Activated T-helper 2 cell treated with anti-CD3 and anti-CD28 coated beads, Interferon-gamma antibody, Interleukin-2, Interleukin-4, amounts not matched to agents 10 μg/mL and 5 μg/mL and 100 μg/mL, durations not matched to agents 14 hours and 24 hours and 36 hours (primary cell): Measurements from ENCODE around the gene ATP6V1C2. TPM values are rescaled to one million over a fixed set of nuclear protein-coding genes. Genes with fewer than 3 reads are reported as not detected.

Source experiments
- DNase-seq: peaks from one replicate; pipeline ENCODE4 v3.0.0; 2021; ENCODE audit warnings: low spot score
- H3K27ac Mint-ChIP-seq: one replicate; pipeline ENCODE4 v1.8.0; 2021; ENCODE audit warnings: mixed read lengths
- H3K27me3 Mint-ChIP-seq: one replicate; pipeline ENCODE4 v1.8.0; 2021; ENCODE audit warnings: low read depth, mixed read lengths
- H3K36me3 Mint-ChIP-seq: one replicate; pipeline ENCODE4 v1.8.0; 2021; ENCODE audit warnings: low read depth, mixed read lengths
- H3K4me1 Mint-ChIP-seq: one replicate; pipeline ENCODE4 v1.8.0; 2021; ENCODE audit warnings: low read depth, mixed read lengths
- H3K4me3 Mint-ChIP-seq: one replicate; pipeline ENCODE4 v1.8.0; 2021; ENCODE audit warnings: low read depth, mild to moderate bottlenecking, moderate library complexity, mixed read lengths
- H3K9me3 Mint-ChIP-seq: one replicate; pipeline ENCODE4 v1.8.0; 2021; ENCODE audit warnings: mixed read lengths
- intact Hi-C: fragments of 100-400 bp; cut with micrococcal nuclease; formaldehyde crosslinking; loops from one replicate; pipeline ENCODE4 v1.15.1; 2023
- total RNA-seq: library from RNA; stranded (reverse); gene quantifications from 2 replicates; pipeline ENCODE4 v1.2.3, GENCODE V29; 2022

ATP6V1C2 gene
- total RNA-seq, 1 donor from 2014 or later: not detected

DNA sequence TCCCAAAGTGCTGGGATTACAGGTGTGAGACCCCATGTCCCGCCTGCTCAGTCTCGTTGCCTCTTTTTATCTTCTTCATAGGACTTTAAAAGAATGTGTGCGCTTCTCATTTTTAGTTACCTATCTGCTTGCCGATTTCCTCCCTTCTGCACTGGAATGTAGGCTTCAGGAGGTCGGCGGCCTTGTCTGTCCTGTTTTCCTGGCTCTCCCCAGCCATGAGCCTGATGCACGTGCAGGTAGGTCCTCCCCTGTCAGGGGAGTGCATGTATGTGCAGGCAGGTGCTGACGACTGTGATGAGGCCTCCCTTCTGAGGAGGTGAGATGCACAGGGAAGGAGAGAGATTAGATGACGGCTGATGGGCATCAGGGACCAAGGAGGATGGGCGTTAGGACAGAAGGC lies 13.6 kb upstream of the ATP6V1C2 start:
- no peaks in the 10 kb centered on the region for H3K36me3 Mint-ChIP-seq
- H3K9me3 Mint-ChIP-seq: no peaks in the 10 kb centered on the region
- no peak overlapping the region for H3K27ac Mint-ChIP-seq
- H3K4me1 Mint-ChIP-seq: peaks cover 5% of the 10 kb centered on the region
- intact Hi-C loops: no loop called here
- peaks cover 26% of the 10 kb centered on the region for H3K27me3 Mint-ChIP-seq
- no peak for DNase-seq
- no peak overlapping the region for H3K4me3 Mint-ChIP-seq

DNA sequence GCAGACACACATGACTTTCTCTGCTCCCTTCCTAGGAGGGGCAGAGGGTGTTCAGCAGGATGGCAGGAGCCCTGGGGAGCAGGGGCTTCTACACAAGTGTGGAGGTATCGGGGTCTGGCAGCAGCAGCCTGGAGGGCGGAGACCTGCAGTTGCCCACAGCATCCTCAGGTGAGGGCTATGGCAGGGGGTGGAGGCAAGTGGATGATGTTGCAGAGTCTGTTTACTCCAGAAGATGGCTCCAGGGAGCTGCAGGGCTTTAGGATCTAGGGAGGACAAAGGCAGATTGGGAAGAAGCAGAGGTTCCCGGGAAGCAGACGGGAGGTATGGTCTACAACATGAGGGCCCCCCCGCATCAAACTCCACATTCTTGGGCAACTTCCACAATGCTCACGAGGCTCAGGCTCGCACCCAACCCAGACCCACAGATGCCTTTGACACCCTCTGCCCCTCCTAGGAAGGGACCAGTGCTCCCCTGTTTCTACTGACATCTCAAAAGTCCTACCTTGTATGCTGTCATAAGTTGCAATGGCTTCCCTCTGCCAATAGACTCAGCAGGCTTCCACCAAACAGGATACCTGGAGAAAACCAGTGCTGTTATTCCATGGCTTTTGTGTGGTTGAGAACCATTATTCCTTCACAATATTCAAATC lies 12.0 kb upstream of the ATP6V1C2 start:
- H3K27ac Mint-ChIP-seq: no peak overlapping the region
- intact Hi-C loops: no loop called here
- H3K4me3 Mint-ChIP-seq: no peak overlapping the region
- H3K4me1 Mint-ChIP-seq: peaks cover 5% of the 10 kb centered on the region
- no peaks in the 10 kb centered on the region for H3K9me3 Mint-ChIP-seq
- DNase-seq: no peak
- H3K36me3 Mint-ChIP-seq: no peaks in the 10 kb centered on the region
- H3K27me3 Mint-ChIP-seq: peaks cover 31% of the 10 kb centered on the region

DNA sequence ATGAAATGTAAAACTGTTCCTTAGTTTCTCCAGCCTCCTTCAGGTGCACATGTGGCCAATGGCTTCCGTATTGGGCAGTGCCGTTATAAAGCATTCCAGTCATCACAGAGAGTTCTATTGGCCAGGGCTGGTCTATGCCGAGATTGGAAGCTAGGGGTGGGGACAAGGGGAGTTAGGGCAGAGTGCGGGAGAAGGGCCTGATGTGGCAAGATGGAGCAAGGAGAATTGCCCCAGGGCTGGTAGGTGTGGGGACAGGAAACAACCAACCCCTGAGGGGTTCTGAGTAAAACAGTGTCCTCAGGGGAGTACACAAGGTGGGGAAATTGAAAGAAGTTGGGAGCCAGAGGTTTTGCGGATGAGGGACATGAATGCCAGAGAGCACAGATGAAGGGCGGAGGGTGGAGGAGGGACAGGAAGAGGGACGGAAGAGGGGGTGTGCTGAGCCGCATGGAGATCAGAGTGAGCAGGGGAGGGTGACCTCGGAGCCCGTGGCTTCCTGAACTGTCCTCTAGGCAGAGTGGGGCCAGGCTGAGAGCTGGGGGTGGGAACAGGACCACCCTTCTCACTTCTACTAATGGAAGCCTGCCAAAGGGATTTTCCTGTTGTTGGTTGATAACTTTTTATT lies 9.1 kb upstream of the ATP6V1C2 start:
- Mint-ChIP-seq H3K4me3 (no peak overlapping the region), H3K27ac (no peak overlapping the region)

DNA sequence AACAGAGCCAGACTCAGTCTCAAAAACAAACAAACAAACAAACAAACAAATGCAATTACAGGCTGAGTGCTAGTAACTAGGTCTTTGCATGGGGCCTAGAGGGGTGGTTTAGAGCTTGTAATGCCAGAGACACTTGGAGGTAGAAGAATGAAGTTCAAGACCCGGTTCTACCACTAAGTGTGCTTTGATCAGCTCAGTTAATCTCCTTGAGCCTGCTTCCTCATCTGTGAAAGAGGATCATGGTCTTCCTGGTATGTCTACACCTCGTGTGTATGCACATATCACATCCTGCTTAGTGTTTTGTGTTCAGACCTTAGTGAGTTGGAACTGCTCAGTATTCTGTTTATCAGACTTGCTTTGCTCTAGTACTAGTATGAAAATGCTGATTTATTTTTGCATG lies 4.8 kb upstream of the ATP6V1C2 start:
- no peaks in the 10 kb centered on the region for H3K36me3 Mint-ChIP-seq
- intact Hi-C loops: no loop called here
- no peak overlapping the region for H3K27ac Mint-ChIP-seq
- H3K4me1 Mint-ChIP-seq: peaks cover 5% of the 10 kb centered on the region
- DNase-seq: no peak
- no peak overlapping the region for H3K4me3 Mint-ChIP-seq
- H3K9me3 Mint-ChIP-seq: no peaks in the 10 kb centered on the region
- peaks cover 54% of the 10 kb centered on the region for H3K27me3 Mint-ChIP-seq

More for the DNA sequence above, 9.1 kb upstream of the ATP6V1C2 start:
- peaks cover 5% of the 10 kb centered on the region for H3K4me1 Mint-ChIP-seq
- intact Hi-C loops: no loop called here
- no peaks in the 10 kb centered on the region for H3K9me3 Mint-ChIP-seq
- no peaks in the 10 kb centered on the region for H3K36me3 Mint-ChIP-seq
- peaks cover 40% of the 10 kb centered on the region for H3K27me3 Mint-ChIP-seq
- DNase-seq: no peak

DNA sequence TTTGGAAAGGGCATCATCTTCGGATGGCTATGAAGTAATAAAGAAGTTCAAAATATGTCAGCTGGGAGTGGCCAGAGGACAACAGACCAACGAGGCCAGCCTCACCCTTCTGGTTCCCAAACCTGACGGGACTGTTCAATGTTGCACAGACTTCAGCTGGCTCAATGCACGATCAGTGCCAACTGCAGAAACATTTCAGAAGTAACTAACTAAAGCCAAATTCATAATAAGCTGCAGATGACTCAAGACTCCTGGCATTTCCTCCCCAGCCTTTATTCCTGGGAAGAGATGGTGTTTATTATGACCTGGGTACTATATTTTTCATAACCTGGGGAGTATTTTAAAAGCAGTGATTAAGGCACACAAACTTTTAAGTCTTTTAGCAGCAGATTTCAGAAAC lies 3.8 kb upstream of the ATP6V1C2 start:
- Mint-ChIP-seq H3K36me3 (no peaks in the 10 kb centered on the region), H3K27me3 (peaks cover 61% of the 10 kb centered on the region)

DNA sequence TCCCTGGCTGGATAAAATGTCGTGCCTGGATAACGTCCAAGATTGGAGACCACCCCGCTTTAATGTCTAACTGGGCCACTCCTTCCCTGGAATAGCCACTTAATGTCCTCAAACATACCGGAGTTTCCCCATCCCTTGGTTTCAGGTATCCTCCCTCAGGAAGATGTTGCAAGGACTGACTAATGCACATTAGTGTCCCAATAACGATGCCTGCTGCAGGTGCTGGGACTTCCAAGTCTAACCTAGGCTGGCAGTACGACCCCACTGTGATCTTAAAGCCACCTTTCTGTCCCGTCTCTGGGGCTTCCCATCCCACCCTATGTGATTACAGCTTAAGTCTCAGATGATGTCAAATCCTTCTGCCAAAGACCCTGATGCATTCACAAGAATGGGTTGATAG lies 1.1 kb upstream of the ATP6V1C2 start:
- DNase-seq: no peak
- H3K27me3 Mint-ChIP-seq: peaks cover 62% of the 10 kb centered on the region
- H3K27ac Mint-ChIP-seq: no peak overlapping the region
- H3K36me3 Mint-ChIP-seq: no peaks in the 10 kb centered on the region
- no peak overlapping the region for H3K4me3 Mint-ChIP-seq
- H3K9me3 Mint-ChIP-seq: no peaks in the 10 kb centered on the region
- intact Hi-C loops: no loop called here
- peaks cover 4% of the 10 kb centered on the region for H3K4me1 Mint-ChIP-seq

More for the DNA sequence above, 3.8 kb upstream of the ATP6V1C2 start:
- DNase-seq: no peak
- Mint-ChIP-seq H3K27ac (no peak overlapping the region), H3K4me1 (peaks cover 4% of the 10 kb centered on the region), H3K9me3 (no peaks in the 10 kb centered on the region), H3K4me3 (no peak overlapping the region)
- intact Hi-C loops: no loop called here

DNA sequence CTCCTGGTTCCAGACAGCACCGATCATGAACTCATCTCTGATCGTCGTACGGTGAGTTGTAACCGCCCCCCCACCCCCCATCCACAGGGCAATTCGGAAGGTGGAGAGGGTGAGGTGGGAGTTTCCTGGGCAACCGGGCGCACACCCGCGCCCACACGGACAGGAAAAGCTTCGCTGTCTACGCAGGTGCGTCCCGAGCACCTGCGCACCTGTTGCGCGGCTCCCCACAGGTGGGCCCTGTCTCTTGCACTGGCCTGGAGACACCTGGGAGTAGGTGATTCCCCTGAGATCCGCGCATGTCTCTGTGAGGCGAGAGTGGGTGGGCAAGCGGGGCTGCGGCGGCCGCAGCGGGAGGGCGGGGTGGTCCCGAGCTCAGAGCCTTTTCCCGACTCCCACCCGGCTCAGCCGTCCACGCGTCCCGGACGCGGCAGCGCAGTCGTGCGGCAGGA lies 459 bp upstream of the ATP6V1C2 start:
- DNase-seq: no peak

GRCh38 chr2:10722252-10722825 lies 909 bp downstream of the ATP6V1C2 start:
- intact Hi-C loops: no loop called here
- peaks cover 4% of the 10 kb centered on the region for H3K4me1 Mint-ChIP-seq
- no peak for DNase-seq
- no peaks in the 10 kb centered on the region for H3K9me3 Mint-ChIP-seq
- H3K27ac Mint-ChIP-seq: no peak overlapping the region
- H3K36me3 Mint-ChIP-seq: no peaks in the 10 kb centered on the region
- no peak overlapping the region for H3K4me3 Mint-ChIP-seq
- peaks cover 54% of the 10 kb centered on the region for H3K27me3 Mint-ChIP-seq

More for the DNA sequence above, 459 bp upstream of the ATP6V1C2 start:
- Mint-ChIP-seq H3K27me3 (peaks cover 59% of the 10 kb centered on the region), H3K4me3 (no peak overlapping the region), H3K4me1 (peaks cover 4% of the 10 kb centered on the region), H3K36me3 (no peaks in the 10 kb centered on the region), H3K9me3 (no peaks in the 10 kb centered on the region), H3K27ac (no peak overlapping the region)
- intact Hi-C loops: no loop called here

GRCh38 chr2:10732924-10733565 lies 11.6 kb downstream of the ATP6V1C2 start:
- intact Hi-C loops: no loop called here
- Mint-ChIP-seq H3K4me1 (peaks cover 2% of the 10 kb centered on the region), H3K36me3 (no peaks in the 10 kb centered on the region), H3K27me3 (peaks cover 9% of the 10 kb centered on the region), H3K4me3 (no peak overlapping the region), H3K9me3 (no peaks in the 10 kb centered on the region), H3K27ac (no peak overlapping the region)
- no peak for DNase-seq

DNA sequence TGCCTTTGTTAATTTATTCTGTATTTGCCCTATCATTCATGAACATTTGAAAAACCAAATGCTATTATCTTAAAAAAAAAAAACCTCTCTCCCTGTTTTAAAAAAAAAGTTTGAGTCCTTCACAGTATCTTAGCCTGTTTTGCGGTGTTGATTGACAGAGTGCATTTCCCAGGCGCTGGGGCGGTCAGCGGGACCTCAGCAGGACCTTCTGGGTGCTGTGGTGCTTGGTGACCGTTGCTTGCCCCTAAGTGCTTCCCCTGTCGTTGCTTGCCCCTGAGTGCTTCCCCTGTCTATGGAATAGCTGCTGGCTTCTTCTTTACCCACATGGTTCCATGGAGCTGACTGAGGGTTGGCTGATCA lies 12.1 kb downstream of the ATP6V1C2 start:
- no peak overlapping the region for H3K4me3 Mint-ChIP-seq
- DNase-seq: no peak

DNA sequence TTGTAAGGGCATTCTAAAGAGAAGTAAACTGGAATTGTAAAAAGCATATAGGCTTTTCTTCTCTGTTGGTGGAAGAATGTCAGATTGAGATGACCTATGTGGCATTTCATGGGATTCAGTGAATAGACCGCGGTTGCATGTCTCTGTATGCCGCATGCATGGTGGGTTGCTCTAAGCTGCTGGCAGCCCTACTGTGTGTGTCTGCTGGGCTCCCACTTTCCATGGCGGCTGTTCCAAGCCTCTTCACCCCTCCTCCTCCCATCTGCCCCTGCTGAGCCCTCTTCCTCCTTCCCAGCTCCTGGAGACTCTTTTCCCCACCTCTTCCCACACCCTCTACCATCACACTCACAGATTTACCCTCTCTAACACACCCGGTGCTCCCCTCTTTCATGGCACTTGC lies 12.6 kb downstream of the ATP6V1C2 start:
- Mint-ChIP-seq H3K27me3 (peaks cover 9% of the 10 kb centered on the region), H3K9me3 (no peaks in the 10 kb centered on the region)
- intact Hi-C loops: no loop called here

More for the DNA sequence above, 12.1 kb downstream of the ATP6V1C2 start:
- Mint-ChIP-seq H3K9me3 (no peaks in the 10 kb centered on the region), H3K27ac (no peak overlapping the region), H3K36me3 (no peaks in the 10 kb centered on the region), H3K27me3 (peaks cover 9% of the 10 kb centered on the region), H3K4me1 (peaks cover 2% of the 10 kb centered on the region)
- intact Hi-C loops: no loop called here

DNA sequence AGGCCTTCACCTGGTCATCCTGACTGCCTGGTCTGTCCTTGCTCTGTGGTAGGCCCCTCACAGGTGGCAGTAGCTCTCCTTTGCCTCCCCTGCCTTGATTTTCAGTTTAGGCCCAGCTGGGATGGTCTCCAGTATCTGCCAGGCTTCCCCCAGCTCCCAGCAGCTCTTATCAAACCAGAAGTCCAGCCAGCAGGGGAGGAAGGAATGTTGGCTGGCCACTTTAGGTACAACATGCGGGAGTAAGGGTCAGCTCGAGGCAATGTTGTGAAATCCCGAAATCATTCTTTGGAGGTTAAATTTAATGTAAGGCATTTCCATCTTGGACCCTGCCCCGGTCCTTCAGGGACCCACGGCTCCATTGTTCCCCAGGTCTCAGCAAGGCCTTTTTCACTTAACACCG lies 16.8 kb downstream of the ATP6V1C2 start:
- intact Hi-C loops: no loop called here

More for the DNA sequence above, 12.6 kb downstream of the ATP6V1C2 start:
- Mint-ChIP-seq H3K27ac (no peak overlapping the region), H3K36me3 (no peaks in the 10 kb centered on the region), H3K4me1 (peaks cover 2% of the 10 kb centered on the region), H3K4me3 (no peak overlapping the region)
- no peak for DNase-seq

GRCh38 chr2:10740226-10740625 lies 18.8 kb downstream of the ATP6V1C2 start:
- Mint-ChIP-seq H3K4me1 (peaks cover 3% of the 10 kb centered on the region), H3K36me3 (no peaks in the 10 kb centered on the region), H3K27ac (no peak overlapping the region), H3K27me3 (peaks cover 3% of the 10 kb centered on the region), H3K4me3 (no peak overlapping the region), H3K9me3 (no peaks in the 10 kb centered on the region)
- intact Hi-C loops: no loop called here
- DNase-seq: no peak

More for the DNA sequence above, 16.8 kb downstream of the ATP6V1C2 start:
- Mint-ChIP-seq H3K4me1 (peaks cover 3% of the 10 kb centered on the region), H3K36me3 (no peaks in the 10 kb centered on the region), H3K27me3 (peaks cover 6% of the 10 kb centered on the region), H3K4me3 (no peak overlapping the region), H3K9me3 (no peaks in the 10 kb centered on the region), H3K27ac (no peak overlapping the region)
- no peak for DNase-seq
